DMS53 treated with DMSO at 0.1 percent for 48 hours (cell line): ENCODE results near the gene DHRSX.
"Not testable (repeated sequence)": the region's sequence is repeated elsewhere in the genome, so short reads cannot be mapped to it uniquely, and the experiment has no call there.

Experiments used
- DNase-seq: peaks from one replicate; lab custom pipeline; 2025; ENCODE audit not compliant: unreplicated experiment; lab: John Stamatoyannopoulos, UW

DHRSX gene

GRCh38 chrX:2320580-2321327, 180.0 kb downstream of the DHRSX start:
- no peak for DNase-seq

DNA sequence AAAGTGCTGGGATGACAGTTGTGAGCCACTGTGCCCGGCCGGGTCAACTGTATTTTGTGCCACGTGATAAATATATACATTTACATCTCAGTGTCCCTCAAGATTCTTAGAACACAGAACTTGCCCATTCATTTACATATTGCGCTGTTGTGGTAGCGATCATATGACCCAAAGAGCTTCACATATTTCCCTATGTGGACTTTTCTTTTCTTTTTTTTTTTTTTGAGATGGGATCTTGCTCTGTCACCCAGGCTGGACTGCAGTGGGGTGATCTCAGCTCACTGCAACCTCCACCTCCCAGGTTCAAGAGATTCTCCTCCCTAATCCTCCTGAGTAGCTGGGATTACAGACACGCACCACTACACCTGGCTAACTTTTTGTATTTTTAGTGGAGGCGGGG, 180.7 kb downstream of the DHRSX start:
- DNase-seq, result no peak

GRCh38 chrX:2318371-2318770, 182.4 kb downstream of the DHRSX start:
- no peak for DNase-seq

DNA sequence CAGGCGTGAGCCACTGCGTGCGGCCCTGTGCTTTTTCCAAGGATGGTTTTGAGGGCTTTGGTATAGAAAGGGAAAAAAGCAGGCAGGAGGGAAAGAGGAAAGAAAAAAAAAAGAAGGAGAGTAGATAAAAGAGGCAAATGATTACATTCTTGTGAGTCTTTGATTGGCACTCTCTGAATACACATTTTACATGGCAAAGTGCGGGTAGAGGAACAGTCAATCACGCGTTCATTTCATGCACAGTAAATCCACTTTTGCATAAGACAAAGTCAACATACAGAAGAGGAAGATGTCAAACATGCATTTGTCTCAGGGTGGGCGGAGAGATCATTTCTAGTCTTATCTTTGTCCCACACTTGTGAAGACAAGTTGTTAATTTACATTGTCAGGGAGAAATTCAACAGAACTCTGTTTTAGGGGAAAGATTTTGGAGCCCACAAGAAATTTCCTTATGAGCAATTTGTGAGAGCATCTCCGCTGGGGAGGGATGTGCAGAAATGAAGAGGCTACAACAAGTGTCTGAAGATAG, 183.2 kb downstream of the DHRSX start:
- DNase-seq, result no peak

DNA sequence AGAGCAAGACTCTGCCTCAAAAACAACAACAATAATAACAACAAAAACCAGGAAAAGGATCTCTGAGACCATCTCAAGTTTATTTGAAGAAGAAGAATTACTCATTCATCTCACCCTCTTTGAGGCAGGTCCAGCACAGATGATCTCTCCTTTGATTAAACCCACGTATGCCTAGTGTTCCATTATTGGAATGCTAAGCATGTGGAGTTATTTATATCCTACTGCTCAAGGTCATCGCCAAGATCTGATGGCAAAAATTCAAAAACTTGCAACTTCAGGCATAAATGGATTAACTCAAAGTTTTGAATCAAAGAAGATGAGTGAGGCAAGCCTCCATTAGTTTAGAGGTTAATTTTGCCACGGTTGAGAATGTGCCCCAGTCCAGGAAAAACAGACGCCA, 184.2 kb downstream of the DHRSX start:
- no peak for DNase-seq

DNA sequence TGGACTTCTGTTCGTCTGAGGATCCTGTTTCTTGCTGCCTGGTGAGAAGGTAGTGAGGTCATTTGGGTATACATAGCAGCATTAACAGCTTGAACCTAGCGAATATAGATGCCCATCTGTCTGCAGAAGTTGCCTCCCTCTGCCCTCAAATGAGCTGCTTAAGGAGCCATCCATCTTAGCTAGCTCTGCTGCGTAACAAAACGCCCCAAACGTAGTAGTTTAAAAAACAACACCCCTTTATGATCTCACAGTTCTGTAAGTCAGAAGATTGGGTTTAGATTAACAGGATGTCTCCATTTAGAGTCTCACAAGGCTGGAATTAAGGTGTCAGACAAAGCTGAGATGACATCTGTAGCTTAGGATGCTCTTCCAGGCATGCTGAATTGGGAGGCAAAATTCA, 185.3 kb downstream of the DHRSX start:
- DNase-seq, result no peak

- DNase-seq, result no peak
Measured at GRCh38 chrX:2314831-2315365, 185.9 kb downstream of the DHRSX start.

GRCh38 chrX:2313864-2314640, 186.7 kb downstream of the DHRSX start:
- DNase-seq, result no peak

GRCh38 chrX:2312061-2312591, 188.7 kb downstream of the DHRSX start:
- not testable (repeated sequence) for DNase-seq

DNA sequence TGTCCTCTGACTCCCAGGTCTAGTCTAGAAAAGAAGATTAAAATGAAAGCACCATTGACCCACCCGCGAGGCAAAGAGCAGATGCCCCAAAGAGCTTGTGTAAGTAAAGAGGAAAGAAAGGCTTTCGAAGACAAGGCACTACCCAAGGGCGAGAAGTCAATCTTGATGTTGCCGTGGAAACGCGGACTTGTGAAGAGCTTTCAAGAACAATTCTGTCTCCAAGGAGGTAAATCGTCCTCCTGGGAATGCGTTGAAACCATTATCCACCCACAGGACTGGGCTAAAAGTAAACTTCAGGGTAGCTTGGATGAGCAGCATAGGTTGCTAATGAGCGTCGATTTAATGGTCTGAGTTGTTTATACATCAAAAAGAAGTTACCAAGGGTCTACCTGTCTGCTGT, 189.3 kb downstream of the DHRSX start:
- DNase-seq, result no peak

GRCh38 chrX:2301901-2302300, 198.9 kb downstream of the DHRSX start:
- DNase-seq, result no peak

GRCh38 chrX:2299871-2300270, 200.9 kb downstream of the DHRSX start:
- DNase-seq, result no peak

- no peak for DNase-seq
Measured at GRCh38 chrX:2286731-2287130, 214.0 kb downstream of the DHRSX start.

DNA sequence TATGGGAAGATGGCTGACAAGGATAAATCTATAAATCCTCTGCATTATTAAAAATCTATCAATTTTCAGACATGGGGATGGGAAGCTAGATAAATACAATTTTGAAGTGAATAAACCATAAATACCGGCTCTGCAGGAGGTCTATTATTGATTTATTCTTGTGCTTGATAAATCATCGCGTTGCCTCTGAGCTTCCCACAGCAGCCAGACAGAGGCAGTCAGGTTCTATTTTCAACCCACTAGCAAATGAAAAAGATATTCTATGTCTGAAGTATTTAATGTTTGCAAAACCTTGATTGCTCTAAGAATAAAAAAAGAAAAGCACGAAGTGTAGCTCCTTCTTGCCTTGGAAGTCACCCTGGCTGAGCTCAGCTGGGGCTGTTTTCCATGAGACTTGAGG, 216.2 kb downstream of the DHRSX start:
- no peak for DNase-seq

- no peak for DNase-seq
Measured at GRCh38 chrX:2284133-2284532, 216.6 kb downstream of the DHRSX start.

DNA sequence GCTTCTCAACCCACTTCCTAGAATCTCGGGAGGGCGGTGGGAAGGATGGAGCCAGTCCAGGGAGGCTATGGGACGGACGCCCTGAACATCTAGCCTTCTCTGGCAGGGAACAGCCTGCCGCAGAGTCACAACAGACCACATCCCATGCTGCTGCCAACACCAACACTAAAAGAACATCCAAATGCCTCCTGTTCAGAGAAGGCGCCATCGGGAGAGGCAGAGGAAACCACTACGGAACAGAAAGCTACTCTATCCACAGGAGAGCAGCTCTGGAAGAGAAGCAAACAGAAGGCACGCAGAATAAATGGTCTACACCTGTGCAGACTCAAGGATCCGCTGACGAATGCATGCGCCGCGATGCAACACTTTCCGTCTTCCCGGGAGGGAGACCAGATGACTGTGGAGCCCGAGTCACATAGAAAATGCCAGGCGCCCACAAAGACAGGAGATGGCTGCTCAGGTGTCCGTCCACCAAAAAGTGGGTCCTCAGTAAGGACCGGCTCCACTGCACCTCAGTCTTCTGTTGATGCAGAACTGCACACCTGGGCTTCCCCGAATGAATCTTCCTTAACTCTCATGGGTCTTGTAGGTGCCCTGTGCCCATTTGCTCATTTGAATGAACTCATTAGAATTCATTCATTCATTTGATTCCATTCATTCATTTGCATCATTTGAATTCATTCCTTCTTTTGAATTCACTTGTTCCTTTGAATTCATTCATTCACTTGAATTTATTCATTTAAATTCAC, 217.5 kb downstream of the DHRSX start:
- no peak for DNase-seq

GRCh38 chrX:2282490-2283090, 218.2 kb downstream of the DHRSX start:
- no peak for DNase-seq

GRCh38 chrX:2272337-2272736, 228.4 kb downstream of the DHRSX start:
- DNase-seq, result no peak

GRCh38 chrX:2271595-2271994, 229.2 kb downstream of the DHRSX start:
- DNase-seq, result not testable (repeated sequence)

DNA sequence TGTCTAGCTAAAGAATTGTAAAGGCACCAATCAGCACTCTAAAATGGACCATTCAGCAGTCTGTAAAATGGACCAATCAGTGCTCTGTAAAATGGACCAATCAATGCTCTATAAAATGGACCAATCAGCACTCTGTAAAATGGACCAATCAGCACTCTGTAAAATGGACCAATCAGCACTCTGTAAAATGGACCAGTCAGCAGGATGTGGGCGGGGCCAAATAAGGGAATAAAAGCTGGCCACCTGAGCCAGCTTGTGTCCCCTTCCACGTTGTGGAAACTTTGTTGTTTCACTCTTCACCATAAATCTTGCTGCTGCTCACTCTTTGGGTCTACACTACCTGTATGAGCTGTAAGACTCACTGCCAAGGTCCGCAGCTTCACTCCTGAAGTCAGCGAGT, 230.0 kb downstream of the DHRSX start:
- DNase-seq, result not testable (repeated sequence)

GRCh38 chrX:2267890-2268289, 232.9 kb downstream of the DHRSX start:
- DNase-seq, result no peak
